NCI-H526 treated with DMSO at 0.1 percent for 48 hours (cell line): ENCODE measurements around the gene IQGAP2.

Source experiments
- DNase-seq: peaks from one replicate; lab custom pipeline; 2025; lab: John Stamatoyannopoulos, UW

Gene IQGAP2

GRCh38 chr5:76755779-76756637 lies 352.9 kb downstream of the IQGAP2 start:
- DNase-seq = no peak

GRCh38 chr5:76757049-76757448 lies 354.0 kb downstream of the IQGAP2 start:
- no peak for DNase-seq
